HG02885 (cell line): Measurements from ENCODE around the gene ARHGAP32.
"Not testable (repeated sequence)": the region's sequence is repeated elsewhere in the genome, so short reads cannot be mapped to it uniquely, and the experiment has no call there.

ENCODE experiments used
- ATAC-seq: cut with Tn5 transposase; IDR thresholded peaks from one replicate; pipeline ENCODE4 v1.9.1; 2021; ENCODE audit warnings: mild to moderate bottlenecking; ENCODE audit not compliant: unreplicated experiment, poor library complexity

Gene ARHGAP32

DNA sequence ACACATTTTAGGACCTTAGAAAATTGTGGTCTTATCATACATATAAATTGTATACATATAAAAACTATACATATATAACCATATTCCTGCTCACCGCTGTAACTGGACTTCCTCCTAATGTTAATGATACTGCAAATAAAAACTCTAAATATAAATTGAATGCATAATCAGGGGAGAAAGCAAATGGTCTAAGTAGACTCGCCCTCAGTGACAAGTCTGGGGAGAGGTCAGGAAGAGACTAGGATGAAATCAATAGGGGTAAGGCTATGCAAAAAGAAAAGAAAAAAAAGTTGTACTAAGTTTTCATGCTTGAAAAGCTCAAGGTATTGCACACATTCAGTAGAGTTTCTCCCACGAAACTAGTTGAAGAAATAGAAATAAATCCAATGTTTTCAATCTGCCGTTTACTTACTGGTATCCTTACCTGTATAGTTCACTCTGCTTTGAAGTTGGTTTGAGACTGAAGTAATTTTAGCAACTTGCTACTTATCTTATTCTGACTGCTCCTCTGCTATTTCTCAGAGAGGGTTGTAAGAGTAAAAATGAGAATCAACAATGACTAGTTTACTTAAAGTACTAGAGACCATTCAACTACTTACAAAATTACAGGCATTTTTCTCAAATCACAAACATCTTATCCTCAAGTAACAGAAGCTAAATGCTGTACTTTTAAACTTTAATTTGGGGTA is 12.2 kb upstream of the ARHGAP32 start:
- ATAC-seq: no peak

DNA sequence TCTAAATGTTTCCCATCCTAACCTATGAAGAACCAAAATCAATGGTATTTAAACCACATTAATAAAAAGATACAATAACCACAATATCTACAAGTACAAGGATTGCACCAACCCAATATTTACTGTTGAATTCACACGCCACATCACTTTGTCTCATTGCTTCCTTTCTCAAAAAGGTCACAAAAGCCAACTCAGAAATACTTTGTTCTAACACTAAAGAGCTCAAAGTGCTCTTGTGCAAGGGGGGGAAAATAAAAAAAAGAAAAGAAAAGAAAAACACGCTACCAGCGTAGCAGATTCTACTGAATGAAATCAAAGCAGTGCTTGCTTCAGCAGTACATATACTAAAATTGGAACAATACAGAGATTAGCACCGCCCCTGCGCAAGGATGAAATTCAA is 10.5 kb upstream of the ARHGAP32 start:
- no peak for ATAC-seq

DNA sequence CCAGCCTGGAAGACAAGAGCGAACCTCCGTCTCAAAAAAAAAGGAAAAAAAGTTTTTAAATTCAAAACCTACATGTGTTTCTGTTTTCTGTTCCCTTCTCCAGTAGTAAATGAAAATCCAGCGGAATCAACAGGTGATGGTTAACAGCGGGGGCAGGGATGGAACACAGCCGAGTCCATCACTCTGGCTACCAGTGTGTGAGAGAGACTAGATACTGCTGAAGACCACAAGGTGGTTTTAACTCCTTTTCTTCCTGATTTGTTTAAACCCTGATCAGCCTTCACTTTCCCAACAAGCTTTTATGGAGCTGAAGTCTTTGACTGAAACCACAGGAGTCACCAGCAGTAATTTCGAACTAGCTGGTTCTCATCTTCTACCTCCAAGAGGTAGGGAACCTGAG is 3.6 kb upstream of the ARHGAP32 start:
- no peak for ATAC-seq

DNA sequence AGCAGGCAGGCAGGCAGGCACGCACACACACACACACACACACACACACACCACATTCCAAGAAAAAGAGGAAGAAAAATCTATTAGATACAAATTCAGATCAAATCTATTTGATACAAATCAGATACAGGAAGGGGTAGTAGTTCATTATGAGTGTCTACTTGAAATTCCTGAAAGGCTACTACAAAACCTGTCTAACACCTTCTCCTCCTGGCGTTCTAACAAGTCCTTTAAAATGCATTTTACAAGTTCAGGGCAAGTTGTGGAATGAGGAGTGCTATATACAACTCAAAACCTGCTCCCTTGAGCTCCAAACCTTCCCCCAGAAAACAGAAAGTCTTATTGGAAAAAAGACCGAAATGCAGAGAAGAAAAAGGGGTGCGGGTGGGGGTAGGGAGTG is 476 bp downstream of the ARHGAP32 start:
- ATAC-seq: no peak

DNA sequence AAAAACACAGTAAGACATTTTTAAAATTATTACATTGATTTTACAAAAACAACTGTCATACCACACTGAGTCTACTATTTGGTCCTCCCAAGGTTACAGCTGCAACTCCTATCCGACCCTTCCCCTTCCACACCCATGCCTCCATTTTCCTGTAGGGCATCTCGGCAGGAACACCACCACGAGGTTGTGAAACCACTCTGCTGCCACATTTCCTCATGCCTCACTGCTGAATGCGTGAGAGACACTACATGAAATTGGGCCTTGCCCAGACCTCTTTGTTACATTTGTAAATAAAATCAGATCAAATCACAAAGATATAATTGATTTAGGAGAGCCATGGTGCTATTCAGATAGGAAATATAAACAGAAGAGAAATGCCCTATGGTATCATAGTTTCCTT is 2.0 kb downstream of the ARHGAP32 start:
- ATAC-seq: no peak

DNA sequence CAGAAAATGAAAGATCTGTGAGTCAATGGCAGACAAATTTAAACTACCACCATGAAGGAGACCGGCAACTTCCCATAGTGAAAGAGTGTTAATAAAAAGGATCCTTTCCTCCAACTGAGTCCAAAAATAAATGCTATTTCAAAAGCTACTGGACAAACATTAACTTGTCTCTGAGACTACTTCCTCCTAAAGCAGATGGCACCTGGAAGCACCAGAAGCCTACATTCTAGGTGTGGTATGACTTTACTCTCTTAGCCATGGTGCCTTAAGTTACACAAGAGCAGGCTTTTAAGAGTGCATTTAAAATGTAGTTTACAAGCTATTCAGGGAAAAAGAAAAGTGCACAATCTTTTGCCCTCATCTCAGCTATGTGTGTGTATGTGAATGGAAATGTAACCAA is 2.5 kb downstream of the ARHGAP32 start:
- no peak for ATAC-seq

DNA sequence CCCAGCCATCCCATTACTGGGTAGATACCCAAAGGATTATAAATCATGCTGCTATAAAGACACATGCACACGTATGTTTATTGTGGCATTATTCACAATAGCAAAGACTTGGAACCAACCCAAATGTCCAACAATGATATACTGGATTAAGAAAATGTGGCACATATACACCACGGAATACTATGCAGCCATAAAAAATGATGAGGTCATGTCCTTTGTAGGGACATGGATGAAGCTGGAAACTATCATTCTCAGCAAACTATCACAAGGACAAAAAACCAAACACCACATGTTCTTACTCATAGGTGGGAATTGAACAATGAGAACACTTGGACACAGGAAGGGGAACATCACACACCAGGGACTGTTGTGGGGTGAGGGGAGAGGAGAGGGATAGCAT is 7.0 kb downstream of the ARHGAP32 start:
- ATAC-seq: not testable (repeated sequence)

DNA sequence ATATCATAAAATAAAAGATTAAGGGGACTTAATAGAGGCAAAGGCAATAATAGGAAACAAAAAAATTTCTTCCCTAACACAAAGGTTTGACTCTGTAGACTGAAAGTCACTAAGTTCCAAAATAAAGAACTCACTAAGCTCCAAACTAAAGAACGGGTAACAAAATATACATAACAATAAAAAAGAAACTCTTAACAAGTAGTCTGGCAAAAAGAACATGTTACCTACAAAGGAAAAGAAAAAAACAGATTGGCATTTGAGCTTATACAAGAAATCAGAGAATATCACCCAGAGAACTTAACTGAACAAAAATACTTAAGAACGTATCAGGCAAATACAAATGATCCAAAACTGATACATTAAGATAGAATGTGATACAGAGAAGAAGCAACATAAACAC is 7.5 kb downstream of the ARHGAP32 start:
- no peak for ATAC-seq

DNA sequence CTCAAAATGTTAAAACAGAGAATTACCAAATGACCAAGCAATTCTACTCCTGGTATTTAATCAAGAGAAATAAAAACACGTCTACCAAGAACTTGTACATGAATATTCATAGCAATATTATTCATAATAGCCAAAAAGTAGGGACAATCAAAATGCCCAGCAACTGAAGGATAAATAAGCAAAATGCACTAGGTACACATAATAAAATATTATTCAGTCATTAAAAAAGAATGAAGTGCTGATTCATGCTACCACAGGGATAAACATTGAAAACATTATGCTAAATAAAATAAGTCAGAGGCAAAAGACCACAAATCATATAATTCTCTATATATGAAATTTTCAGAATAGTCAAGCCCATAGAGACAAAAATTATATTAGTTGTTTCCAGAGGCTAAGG is 24.8 kb downstream of the ARHGAP32 start:
- no peak for ATAC-seq

DNA sequence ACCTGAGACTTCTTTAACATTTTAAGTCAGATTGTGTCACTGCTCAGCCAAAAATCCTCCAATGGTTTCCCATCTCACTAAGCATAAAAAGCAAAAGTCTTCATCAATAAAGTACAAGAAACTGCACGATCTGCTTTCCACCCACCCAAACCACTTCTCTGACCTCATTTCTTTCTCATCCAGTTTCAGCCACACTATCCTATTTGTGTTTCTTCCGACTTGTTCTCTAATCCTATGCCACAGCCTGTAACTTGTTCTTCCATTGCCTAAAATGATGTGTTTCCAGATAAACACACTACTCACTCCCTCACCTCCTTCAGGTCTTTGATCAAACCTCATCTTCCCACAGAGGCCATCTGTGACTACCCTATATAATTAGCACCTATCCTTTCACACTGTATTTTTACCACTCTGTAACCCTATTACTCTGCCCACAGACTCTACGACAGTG is 28.4 kb downstream of the ARHGAP32 start:
- ATAC-seq: no peak

DNA sequence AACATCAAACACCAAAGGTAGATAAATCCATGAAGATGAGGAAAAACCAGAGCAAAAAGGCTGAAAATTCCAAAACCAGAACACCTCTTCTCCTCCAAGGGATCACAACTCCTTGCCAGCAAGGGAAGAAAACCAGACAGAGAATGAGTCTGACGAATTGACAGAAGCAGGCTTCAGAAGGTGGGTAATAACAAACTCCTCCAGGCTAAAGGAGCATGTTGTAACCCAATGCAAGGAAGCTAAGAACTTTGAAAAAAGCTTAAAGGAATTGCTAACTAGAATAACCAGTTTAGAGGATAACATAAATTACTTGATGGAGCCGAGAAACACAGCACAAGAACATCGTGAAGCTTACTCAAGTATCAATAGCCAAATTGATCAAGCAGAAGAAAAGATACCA is 35.0 kb downstream of the ARHGAP32 start:
- ATAC-seq: not testable (repeated sequence)

DNA sequence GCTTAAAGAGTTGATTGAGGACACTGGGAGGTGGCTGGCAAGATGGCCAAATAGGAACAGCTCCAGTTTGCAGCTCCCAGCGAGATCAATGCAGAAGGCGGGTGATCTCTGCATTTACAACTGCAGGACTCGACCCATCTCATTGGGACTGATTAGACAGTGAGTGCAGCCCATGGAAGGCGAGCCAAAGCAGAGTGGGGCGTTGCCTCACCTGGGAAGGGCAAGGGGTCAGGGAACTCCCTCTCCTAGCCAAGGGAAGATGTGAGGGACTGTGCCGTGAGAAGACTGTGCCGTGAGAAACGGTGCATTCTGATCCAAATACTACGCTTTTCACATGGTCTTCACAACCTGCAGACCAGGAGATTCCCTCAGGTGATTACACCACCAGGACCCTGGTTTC is 36.4 kb downstream of the ARHGAP32 start:
- ATAC-seq: no peak

DNA sequence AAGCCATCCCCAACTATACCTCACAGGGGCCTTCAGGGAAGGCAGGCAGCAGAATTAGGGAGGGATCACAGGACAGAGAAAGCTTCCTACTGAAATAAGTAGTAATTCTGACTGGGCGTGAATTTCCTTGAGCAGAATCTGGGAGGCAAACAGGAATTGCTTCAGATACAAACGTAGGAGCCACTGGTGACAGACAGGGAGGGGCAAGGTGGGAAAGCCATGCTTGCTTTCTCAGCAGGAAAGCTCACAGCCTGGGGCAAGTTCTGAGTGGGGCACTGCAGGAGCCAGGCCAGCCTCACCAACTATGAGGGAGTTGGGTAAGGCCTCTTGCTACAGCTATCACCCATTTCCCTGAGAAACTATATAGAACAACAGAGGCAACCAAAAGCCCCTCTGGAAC is 43.6 kb downstream of the ARHGAP32 start:
- no peak for ATAC-seq

DNA sequence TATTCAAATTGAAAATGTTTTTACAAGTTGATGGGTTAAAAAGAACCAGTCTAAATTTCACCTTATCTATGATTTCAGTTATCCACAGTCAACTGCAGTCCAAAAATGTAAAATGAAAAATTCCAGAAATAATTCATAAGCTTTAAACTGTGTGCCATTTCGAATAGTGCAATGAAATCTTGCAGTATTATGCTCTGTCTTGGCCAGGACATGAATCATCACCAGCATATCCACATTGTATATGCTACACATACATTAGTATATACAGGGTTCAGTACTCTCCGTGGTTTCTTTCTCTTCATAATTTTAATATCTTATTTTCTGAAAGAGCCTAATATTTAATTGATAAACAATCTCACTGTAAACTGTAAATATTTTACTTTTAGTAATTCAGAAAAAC is 45.9 kb downstream of the ARHGAP32 start:
- ATAC-seq: no peak

DNA sequence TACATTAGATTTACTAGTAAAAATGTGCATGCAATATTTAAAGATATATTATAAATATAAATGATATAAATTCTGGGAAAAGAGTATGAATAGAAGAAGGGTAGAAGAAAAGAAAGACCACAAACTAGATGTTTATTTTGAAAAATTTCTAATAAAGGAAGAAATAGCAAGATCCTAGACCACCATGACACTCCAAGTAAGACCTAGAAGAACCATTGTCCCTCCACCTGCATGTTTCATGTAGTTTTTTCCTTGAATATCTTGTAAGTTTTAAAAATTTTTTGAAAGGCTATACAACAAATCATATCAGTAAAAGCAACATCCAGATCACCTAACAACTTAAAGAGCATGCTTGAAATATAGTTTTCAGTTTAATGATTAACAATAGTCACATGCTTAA is 46.8 kb downstream of the ARHGAP32 start:
- ATAC-seq: no peak

DNA sequence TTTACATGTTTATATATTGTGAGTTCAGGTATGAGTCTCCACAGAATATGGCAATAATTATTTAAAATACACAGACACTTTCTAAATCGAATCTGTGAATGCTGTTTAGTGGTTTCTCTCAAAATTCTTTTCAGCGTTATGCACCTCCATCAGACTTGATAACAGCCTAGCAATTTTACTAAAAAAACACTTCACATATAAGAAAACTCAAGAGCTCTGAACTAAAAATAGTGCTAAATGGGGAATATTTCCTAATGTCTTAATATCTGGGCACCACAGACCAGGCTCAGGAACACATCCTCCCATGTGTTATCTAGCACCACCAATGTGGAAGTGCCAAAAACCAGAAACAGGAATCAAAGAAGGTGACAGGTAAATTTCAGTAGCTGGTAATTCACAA is 47.9 kb downstream of the ARHGAP32 start:
- no peak for ATAC-seq

DNA sequence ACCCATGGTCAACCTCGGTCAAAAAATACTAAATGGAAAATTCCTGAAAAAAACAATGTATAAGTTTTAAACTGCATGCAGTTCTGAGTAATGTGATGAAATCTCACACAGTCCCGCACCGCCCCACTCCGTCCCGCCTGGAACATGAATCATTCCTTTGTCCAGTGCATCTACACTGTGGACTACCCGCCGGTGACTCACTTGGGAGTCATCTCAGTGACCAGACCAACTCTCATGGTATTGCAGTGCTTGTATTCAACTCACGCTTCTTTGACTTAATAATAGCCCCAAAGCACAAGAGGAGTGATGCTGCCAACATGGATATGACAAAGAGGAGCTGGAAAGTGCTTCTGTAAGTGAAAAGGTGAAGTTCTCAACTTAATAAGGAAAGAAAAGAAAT is 48.8 kb downstream of the ARHGAP32 start:
- no peak for ATAC-seq

DNA sequence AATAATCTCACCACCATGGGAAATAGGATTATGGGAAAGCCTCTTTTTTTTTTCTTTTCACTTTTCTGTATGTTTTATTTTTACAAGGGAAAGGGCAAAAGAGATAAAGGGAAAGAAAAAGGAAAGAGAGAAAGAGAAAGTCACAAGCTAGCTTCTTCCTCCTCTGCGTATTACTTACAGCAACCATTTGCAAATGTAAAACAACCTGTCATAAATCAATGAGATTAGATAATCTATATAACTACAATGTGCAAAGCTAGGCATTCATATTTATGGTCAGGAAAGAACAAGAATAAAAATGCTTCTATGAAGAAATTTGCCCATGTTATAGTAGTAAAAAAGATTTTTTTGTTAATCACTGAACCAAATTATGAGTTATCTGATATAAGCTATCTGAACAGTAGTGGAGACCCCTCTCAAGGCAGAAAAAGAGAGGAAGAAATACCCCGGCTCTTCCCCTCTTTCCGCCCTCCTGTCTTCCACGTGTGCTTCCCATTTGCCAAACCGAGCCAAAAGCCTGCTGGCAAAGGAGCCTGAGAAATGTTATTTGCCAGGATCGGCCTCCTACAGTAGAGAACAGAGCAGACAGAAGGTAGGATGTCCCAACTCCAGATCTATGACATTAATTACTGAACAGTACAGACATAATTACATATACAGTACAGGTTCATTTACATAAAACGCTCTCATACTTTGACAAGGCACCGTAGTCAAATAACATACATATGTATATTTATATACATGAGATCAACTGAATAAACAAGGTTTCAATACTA is 50.2 kb downstream of the ARHGAP32 start:
- no peak for ATAC-seq

DNA sequence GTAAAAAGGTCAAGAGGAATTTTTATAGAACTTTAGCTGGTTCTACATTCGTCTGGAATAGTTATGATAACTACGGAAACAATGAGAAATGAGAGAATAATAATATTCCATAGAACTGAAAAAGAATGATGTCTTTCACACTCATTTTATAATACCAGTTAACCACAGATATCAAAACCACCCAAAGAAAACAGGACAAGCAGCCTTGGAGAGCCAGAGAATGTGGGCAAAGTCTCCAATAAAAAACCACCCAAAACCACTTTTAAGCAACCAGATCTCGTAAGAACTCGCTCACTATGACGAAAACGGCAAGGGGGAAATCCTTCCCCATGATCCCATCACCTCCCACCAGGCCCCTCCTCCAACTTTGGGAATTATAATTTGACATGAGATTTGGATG is 60.8 kb downstream of the ARHGAP32 start:
- ATAC-seq: no peak

DNA sequence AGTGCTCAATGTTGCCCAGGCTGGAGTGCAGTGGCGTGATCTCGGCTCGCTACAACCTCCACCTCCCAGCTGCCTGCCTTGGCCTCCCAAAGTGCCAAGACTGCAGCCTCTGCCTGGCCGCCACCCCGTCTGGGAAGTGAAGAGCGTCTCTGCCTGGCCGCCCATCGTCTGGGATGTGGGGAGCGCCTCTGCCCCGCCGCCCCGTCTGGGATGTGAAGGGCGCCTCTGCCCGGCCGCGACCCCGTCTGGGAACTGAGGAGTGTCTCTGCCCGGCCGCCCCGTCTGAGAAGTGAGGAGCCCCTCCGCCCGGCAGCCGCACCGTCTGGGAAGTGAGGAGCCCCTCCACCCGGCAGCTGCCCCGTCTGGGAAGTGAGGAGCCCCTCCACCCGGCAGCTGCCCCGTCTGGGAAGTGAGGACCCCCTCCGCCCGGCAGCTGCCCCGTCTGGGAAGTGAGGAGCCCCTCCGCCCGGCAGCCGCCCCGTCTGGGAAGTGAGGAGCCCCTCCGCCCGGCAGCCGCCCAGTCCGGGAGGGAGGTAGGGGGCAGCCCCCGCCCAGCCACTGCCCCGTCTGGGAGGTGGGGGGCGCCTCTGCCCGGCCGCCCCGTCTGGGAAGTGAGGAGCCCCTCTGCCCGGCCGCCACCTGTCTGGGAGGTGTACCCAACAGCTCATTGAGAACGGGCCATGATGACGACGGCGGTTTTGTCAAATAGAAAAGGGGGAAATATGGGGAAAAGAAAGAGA is 63.1 kb downstream of the ARHGAP32 start:
- not testable (repeated sequence) for ATAC-seq

DNA sequence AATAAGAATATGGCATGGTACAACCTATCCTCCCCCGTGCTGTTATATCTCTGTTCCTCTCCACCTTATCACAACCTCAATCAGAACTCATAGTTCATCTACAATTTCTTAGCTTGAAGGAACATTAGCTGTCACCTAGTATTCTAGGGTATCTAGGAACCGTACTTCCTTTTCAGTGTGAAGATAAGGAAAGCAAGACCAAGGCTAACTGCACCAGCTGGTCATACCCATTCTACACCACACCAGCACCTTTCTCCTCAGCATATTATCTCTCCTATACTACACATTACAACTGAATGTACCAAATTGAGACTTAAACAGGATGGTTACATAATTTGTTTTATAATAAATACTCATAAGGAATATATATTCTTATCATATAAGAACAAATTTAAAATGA is 73.1 kb downstream of the ARHGAP32 start:
- no peak for ATAC-seq
